Left cardiac atrium (tissue), 4 donors: ENCODE results near the gene FNBP1L. TPM values are rescaled to one million over a fixed set of nuclear protein-coding genes. Genes with fewer than 3 reads are reported as not detected.

Experiments
- ATAC-seq, 2 donors: fragments of 200-7000 bp; cut with Tn5 transposase; one replicate each; pipeline ENCODE4 v1.9.1; 2020; ENCODE audit warnings: mild to moderate bottlenecking in 2 of 2, moderate library complexity in 2 of 2
- DNase-seq: peaks from one replicate; pipeline ENCODE4 v3.0.0-alpha.2; 2020
- intact Hi-C, 2 donors: fragments of 100-400 bp; cut with DNase I; formaldehyde crosslinking; loops; one replicate each; pipeline versions ENCODE4 v1.14.1 to v1.15.1; 2022 to 2023
- total RNA-seq, 2 donors: library from RNA; stranded (reverse); fragmentation: NEBNext Ultra II Directional; extraction: Animal tissue kit (Norgen Biotek cat#: 25700); gene quantifications; one replicate each; pipeline ENCODE4 v1.2.1, GENCODE V29; 2021
- donor health status: DM: no; HTN: yes; CAD: no.
- donor health status: DM: no; HTN: yes; CAD: no; lungs with severe emphysema.
- donor health status: DM: yes; HTN: yes; CAD: no.
- donor health status: Dilated cardiomyopathy.

Gene FNBP1L
- total RNA-seq, 2 donors from 2014 or later, result 18.0 to 20.9 TPM

- no peak for ATAC-seq
- intact Hi-C loops, result no loop called here
Observed at GRCh38 chr1:93504247-93505033, 56.5 kb downstream of the FNBP1L start.

GRCh38 chr1:93506126-93506525, 58.2 kb downstream of the FNBP1L start:
- DNase-seq, result no peak
- intact Hi-C loops, result no loop called here
- ATAC-seq, result no peak

More at GRCh38 chr1:93504247-93505033, 56.5 kb downstream of the FNBP1L start:
- no peak for DNase-seq

GRCh38 chr1:93516164-93516563, 68.2 kb downstream of the FNBP1L start:
- intact Hi-C loops, result no loop called here
- DNase-seq (no peak), ATAC-seq (no peak)

- ATAC-seq (no peak), DNase-seq (no peak)
- intact Hi-C loops, result no loop called here
Observed at GRCh38 chr1:93518516-93518915, 70.6 kb downstream of the FNBP1L start.

- ATAC-seq (no peak), DNase-seq (no peak)
- intact Hi-C loops, result no loop called here
Observed at GRCh38 chr1:93519199-93519829, 71.4 kb downstream of the FNBP1L start.

- intact Hi-C loops, result loop anchor here in 1 of 2 donors (10.0 kb wide), 1 partner anchor 57 kb away; no protein-coding TSS in a partner anchor
- no peak for ATAC-seq
- DNase-seq, result no peak
Observed at GRCh38 chr1:93521618-93522017, 73.7 kb downstream of the FNBP1L start.

GRCh38 chr1:93522721-93523120, 74.8 kb downstream of the FNBP1L start:
- DNase-seq (no peak), ATAC-seq (no peak)
- intact Hi-C loops, result loop anchor here in 1 of 2 donors (10.0 kb wide), 1 partner anchor 58 kb away; no protein-coding TSS in a partner anchor

- ATAC-seq, result no peak
- DNase-seq, result no peak
- intact Hi-C loops, result loop anchor here in 1 of 2 donors (10.0 kb wide), 1 partner anchor 61 kb away; no protein-coding TSS in a partner anchor
Observed at GRCh38 chr1:93525431-93525830, 77.5 kb downstream of the FNBP1L start.

- intact Hi-C loops, result loop anchor here in 1 of 2 donors (10.0 kb wide), 1 partner anchor 62 kb away; no protein-coding TSS in a partner anchor
Observed at GRCh38 chr1:93526431-93526830, 78.5 kb downstream of the FNBP1L start.

GRCh38 chr1:93528412-93528811, 80.5 kb downstream of the FNBP1L start:
- DNase-seq (no peak), ATAC-seq (no peak)
- intact Hi-C loops, result loop anchor here in 1 of 2 donors (10.0 kb wide), 1 partner anchor 64 kb away; no protein-coding TSS in a partner anchor

More at GRCh38 chr1:93526431-93526830, 78.5 kb downstream of the FNBP1L start:
- ATAC-seq (no peak), DNase-seq (no peak)

GRCh38 chr1:93531193-93531592, 83.3 kb downstream of the FNBP1L start:
- DNase-seq, result no peak
- intact Hi-C loops, result loop anchor here in 1 of 2 donors (10.0 kb wide), 1 partner anchor 66 kb away; no protein-coding TSS in a partner anchor

GRCh38 chr1:93532780-93533378, 85.0 kb downstream of the FNBP1L start:
- no peak for ATAC-seq
- no peak for DNase-seq
- intact Hi-C loops, result loop anchor here in 1 of 2 donors (10.0 kb wide), 1 partner anchor 68 kb away; no protein-coding TSS in a partner anchor

More at GRCh38 chr1:93531193-93531592, 83.3 kb downstream of the FNBP1L start:
- no peak for ATAC-seq

GRCh38 chr1:93533677-93534076, 85.8 kb downstream of the FNBP1L start:
- no peak for ATAC-seq
- DNase-seq, result no peak
- intact Hi-C loops, result loop anchor here in 1 of 2 donors (10.0 kb wide), 1 partner anchor 69 kb away; no protein-coding TSS in a partner anchor

GRCh38 chr1:93537396-93537795, 89.5 kb downstream of the FNBP1L start:
- ATAC-seq (no peak), DNase-seq (no peak)
- intact Hi-C loops, result loop anchor here in 1 of 2 donors (10.0 kb wide), 1 partner anchor 73 kb away; no protein-coding TSS in a partner anchor

- DNase-seq (no peak), ATAC-seq (no peak)
- intact Hi-C loops, result loop anchor here in 1 of 2 donors (10.0 kb wide), 1 partner anchor 73 kb away; no protein-coding TSS in a partner anchor
Observed at GRCh38 chr1:93537924-93538323, 90.0 kb downstream of the FNBP1L start.

GRCh38 chr1:93541045-93541444, 93.1 kb downstream of the FNBP1L start:
- DNase-seq, result no peak
- no peak for ATAC-seq
- intact Hi-C loops, result no loop called here

GRCh38 chr1:93542398-93542797, 94.5 kb downstream of the FNBP1L start:
- no peak for ATAC-seq
- no peak for DNase-seq
- intact Hi-C loops, result no loop called here

GRCh38 chr1:93546162-93546863, 98.4 kb downstream of the FNBP1L start:
- intact Hi-C loops, result no loop called here
- ATAC-seq (no peak), DNase-seq (no peak)

GRCh38 chr1:93549131-93549530, 101.2 kb downstream of the FNBP1L start:
- DNase-seq (no peak), ATAC-seq (no peak)
- intact Hi-C loops, result no loop called here
